Posterior vena cava (tissue), 2 donors: ENCODE data around the gene FAM180A. TPM values are rescaled to one million over a fixed set of nuclear protein-coding genes. Genes with fewer than 3 reads are reported as not detected.
"Not testable (repeated sequence)": the region's sequence is repeated elsewhere in the genome, so short reads cannot be mapped to it uniquely, and the experiment has no call there.

Experiments used
- DNase-seq: peaks from one replicate; pipeline ENCODE4 v3.0.0-alpha.2; 2020; ENCODE audit warnings: low spot score
- intact Hi-C, 2 donors: fragments of 100-400 bp; cut with DNase I; formaldehyde crosslinking; loops; one replicate each; pipeline versions ENCODE4 v1.14.1 to v1.14.2; 2022 to 2023
- long read RNA-seq, 2 donors: library from polyadenylated mRNA; unstranded; transcript quantifications; one replicate each; pipeline ENCODE4 v2.0.0, GENCODE V29; 2020 to 2021
- total RNA-seq, 2 donors: library from RNA; stranded (reverse); fragmentation: NEBNext Ultra II Directional; extraction: Animal tissue kit (Norgen Biotek cat#: 25700); gene quantifications; one replicate each; pipeline ENCODE4 v1.2.1, GENCODE V29; 2021
- donor health status: DM: yes; HTN: yes; CAD: no.
- donor health status: DM: yes; HTN: yes; CAD: no.

The FAM180A gene
- 10 to 100 TPM; 11.9 to 38.1 TPM for total RNA-seq
- long read RNA-seq, donor 1, partial matches to known transcripts, result 0 of 3 reads
- long read RNA-seq, donor 1, other reads (novel, unspliced or antisense), result 3 of 3 reads
- long read RNA-seq, donor 2, transcript FAM180A-202 (3 exons, 1,073 nt), result major isoform, 29 of 43 reads
- long read RNA-seq, donor 2, partial matches to known transcripts, result 3 of 43 reads
- long read RNA-seq, donor 2, other reads (novel, unspliced or antisense), result 8 of 43 reads

DNA sequence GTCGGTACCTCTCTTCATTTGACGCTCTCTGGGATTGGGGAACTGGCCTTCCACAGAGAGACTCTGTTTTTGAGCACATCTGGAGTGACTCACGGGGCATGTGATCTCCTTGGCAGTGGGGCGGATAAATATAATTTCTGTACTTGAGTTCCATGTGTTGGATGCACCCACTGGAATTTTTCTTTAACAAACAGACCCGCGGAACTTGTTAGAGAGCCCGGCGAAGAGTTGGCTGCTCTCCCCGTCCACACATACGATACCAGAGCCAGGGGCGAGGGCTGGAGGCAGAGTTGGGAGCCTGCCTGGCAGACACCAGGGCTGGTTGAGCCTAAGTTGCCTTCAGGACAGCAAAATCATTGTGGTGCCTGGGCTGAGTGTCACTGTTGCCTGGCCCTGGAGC lies at the start of gene FAM180A:
Gene FAM180A (minus strand): TSS at position 44 of the 400 bp plus-strand sequence. CDS start 233 bp downstream, outside the sequence.
- intact Hi-C loops, result loop anchor here in 1 of 2 donors (1.0 kb wide), 1 partner anchor 24 kb away; no protein-coding TSS in a partner anchor
- peak; percentile 89 for DNase-seq

- DNase-seq, result no peak
- intact Hi-C loops, result no loop called here
Measured at GRCh38 chr7:135798095-135798494, 49.5 kb upstream of the FAM180A start.

- intact Hi-C loops, result no loop called here
- DNase-seq, result no peak
Measured at GRCh38 chr7:135795846-135796570, 47.4 kb upstream of the FAM180A start.

DNA sequence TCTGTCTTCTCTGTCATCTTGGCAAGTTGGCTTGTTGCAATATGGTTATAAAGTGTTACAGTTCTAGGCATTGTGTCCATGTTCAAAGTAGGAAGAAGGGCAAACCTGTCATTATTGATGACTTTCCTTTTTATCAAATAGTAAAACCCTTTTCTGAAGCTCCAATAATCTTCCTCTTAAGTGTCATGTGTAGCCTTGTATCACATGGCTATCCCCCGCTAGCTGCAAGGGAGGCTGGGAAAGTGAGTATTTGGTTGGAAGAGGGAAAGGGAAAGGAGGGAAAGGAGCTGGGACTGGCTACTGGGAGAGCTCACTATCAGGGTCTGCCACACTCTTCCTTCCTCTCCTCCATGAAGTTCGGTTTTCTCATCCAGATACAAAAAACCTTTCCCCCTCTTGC lies 45.2 kb upstream of the FAM180A start:
- intact Hi-C loops, result no loop called here
- no peak for DNase-seq

- intact Hi-C loops, result no loop called here
- DNase-seq, result no peak
Measured at GRCh38 chr7:135792866-135793265, 44.3 kb upstream of the FAM180A start.

GRCh38 chr7:135792363-135792668 lies 43.7 kb upstream of the FAM180A start:
- intact Hi-C loops, result no loop called here
- DNase-seq, result no peak

GRCh38 chr7:135791543-135792362 lies 43.1 kb upstream of the FAM180A start:
- intact Hi-C loops, result no loop called here
- no peak for DNase-seq

- DNase-seq, result no peak
- intact Hi-C loops, result no loop called here
Measured at GRCh38 chr7:135790371-135790977, 41.9 kb upstream of the FAM180A start.

GRCh38 chr7:135789956-135790355 lies 41.3 kb upstream of the FAM180A start:
- no peak for DNase-seq
- intact Hi-C loops, result no loop called here

- intact Hi-C loops, result no loop called here
- no peak for DNase-seq
Measured at GRCh38 chr7:135789431-135789830, 40.8 kb upstream of the FAM180A start.

DNA sequence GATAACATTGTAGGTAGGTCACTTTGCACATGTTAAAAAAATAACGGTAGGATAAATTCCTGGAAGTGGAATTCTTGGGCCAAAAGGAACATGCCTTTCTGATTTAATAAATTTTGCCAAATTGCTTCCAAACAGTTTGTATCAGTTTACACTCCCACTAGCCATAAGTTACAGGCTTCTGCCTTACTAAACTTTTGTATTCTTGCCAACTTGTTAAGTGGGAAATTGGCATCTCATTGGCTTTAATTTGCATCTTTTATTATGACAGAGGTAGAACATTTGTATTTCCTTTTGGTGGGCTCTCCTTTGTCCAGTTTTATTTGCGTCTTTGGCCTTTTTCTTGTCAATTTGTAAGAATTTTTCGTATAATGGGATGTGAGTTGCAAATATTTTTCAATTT lies 38.3 kb upstream of the FAM180A start:
- intact Hi-C loops, result no loop called here
- no peak for DNase-seq

DNA sequence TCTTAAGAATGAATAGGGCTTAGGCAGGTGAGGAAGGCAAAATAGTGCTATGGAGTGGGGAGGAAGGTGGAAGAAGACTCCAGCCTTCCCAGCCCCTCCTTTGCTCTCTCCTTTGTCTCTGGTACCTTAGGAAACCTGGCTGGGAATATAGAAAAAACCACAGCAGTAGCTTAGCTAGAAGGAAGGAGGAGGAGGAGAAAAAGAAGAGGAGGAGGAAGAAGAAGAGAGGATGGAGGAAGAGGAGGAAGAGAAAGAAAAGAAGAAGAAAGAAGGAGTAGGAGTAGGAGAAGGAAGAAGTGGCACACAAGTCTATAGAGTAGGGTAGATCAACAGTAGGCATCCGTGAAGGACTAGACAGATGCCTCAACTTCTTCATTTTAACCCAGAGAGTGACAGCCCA lies 36.5 kb upstream of the FAM180A start:
- DNase-seq, result no peak
- intact Hi-C loops, result no loop called here

DNA sequence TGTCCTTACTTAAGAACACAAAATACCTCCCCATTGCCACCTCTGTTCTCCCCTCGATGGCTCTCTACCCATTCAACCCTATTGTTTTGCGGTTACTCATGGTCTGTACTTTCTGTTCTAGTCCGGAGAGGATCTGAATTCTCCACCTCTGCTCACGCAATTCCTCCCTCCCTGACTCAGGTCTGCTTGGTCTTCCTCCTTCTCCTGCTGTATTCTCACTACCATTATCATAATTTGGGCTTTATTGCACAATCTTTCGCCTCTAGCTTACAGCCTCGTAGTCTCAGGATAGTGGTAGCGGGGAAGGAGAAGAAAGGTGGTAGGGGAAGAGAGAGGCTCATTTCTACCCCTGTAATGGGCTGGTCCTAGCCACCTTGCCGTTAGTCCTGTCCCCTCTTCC lies 35.4 kb upstream of the FAM180A start:
- DNase-seq, result no peak
- intact Hi-C loops, result no loop called here

GRCh38 chr7:135782801-135783200 lies 34.2 kb upstream of the FAM180A start:
- intact Hi-C loops, result no loop called here
- no peak for DNase-seq

DNA sequence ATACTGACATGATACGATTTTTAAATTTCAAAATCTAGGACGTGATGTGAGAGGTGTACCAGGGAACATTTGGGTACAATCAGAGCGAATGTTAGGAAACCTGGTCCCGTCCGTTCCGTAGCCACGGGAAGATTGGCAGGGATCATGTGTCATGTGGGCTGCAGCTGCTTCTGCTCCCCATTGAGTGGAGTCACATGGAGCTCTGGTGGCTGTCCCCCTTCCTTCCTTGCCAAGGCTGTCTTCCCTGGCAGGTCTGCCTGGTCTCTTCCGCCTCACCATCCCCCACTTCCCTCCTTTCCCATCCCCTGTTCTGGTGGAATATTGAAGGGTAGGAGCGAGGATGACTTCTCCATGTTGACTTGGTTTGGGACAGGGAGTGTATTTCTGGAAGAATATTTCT lies 33.8 kb upstream of the FAM180A start:
- intact Hi-C loops, result no loop called here
- no peak for DNase-seq

GRCh38 chr7:135777626-135778398 lies 29.2 kb upstream of the FAM180A start:
- no peak for DNase-seq
- intact Hi-C loops, result no loop called here

- DNase-seq, intact Hi-C loops: not testable (repeated sequence)
Measured at GRCh38 chr7:135775915-135776314, 27.3 kb upstream of the FAM180A start.

DNA sequence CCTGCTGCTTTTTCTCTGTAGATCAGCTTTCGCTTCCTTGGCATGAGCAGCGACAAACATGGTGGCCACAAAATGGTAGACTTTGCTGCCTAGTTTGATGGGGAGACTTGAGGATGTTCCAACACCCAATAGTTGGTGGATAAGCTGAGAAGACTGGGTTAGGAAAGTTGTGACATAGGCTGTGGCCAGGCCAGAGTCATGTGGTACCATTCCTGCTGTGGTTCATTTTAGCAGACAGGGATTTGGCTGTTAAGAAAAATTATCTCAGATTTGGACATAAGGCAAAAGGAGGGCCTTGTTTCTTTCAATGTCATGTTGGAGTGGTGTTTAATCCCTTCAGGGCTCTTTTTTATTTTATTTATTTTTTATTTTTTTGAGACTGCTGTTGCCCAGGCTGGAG lies 26.6 kb upstream of the FAM180A start:
- intact Hi-C loops, result no loop called here
- no peak for DNase-seq

- no peak for DNase-seq
- intact Hi-C loops, result no loop called here
Measured at GRCh38 chr7:135774284-135774683, 25.7 kb upstream of the FAM180A start.
